ENCODE measurements around the gene SETD6. TPM values are rescaled to one million over a fixed set of nuclear protein-coding genes. Genes with fewer than 3 reads are reported as not detected.

The SETD6 gene
- total and polyA plus RNA-seq, 2 of the 13 experiments (the other 11 are each of a cell fraction or from before 2014, with no cell fraction given): 24.0 to 25.7 TPM

DNA sequence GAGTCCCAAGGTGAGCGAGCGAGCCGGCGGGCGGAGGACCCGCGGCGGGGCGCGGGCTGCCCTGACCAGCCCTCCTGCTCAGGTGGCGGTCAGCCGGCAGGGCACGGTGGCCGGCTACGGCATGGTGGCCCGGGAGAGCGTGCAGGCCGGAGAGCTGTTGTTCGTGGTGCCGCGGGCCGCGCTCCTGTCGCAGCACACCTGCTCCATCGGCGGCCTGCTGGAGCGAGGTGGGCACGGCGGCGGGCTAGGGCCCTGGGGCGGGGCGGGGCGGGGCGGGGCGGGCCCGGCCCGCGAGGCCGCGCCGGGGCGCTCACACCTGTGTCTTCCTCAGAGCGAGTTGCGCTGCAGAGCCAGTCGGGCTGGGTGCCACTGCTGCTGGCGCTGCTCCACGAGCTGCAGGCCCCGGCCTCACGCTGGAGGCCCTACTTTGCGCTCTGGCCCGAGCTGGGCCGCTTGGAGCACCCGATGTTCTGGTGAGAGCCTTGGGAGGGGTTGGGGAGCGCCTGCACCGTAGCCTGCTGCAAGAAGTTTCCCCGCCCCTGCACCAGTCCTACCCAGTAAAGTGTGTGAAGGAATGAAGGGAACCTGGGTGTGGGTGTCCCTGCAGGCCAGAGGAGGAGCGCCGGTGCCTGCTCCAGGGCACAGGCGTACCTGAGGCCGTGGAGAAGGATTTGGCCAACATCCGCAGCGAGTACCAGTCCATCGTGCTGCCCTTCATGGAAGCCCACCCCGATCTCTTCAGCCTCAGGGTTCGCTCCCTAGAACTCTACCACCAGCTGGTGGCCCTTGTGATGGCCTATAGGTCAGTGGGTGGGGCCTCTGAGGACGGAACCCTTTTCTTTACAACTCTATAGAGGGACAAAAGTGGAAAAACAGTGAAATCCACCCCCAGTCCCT is 802 bp downstream of the SETD6 start (continued):
- TF ChIP-seq, protein P1, sequence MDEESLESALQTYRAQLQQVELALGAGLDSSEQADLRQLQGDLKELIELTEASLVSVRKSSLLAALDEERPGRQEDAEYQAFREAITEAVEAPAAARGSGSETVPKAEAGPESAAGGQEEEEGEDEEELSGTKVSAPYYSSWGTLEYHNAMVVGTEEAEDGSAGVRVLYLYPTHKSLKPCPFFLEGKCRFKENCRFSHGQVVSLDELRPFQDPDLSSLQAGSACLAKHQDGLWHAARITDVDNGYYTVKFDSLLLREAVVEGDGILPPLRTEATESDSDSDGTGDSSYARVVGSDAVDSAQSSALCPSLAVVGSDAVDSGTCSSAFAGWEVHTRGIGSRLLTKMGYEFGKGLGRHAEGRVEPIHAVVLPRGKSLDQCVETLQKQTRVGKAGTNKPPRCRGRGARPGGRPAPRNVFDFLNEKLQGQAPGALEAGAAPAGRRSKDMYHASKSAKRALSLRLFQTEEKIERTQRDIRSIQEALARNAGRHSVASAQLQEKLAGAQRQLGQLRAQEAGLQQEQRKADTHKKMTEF (CRISPR knock-in tag; IDR thresholded peaks at IDR 0.05): no peak
- TF ChIP-seq ZNF550 (CRISPR knock-in tag; IDR thresholded peaks at IDR 0.05; ENCODE audit: borderline replicate concordance) (no peak), KDM4B (CRISPR knock-in tag; IDR thresholded peaks at IDR 0.05) (no peak), KAT8 (CRISPR knock-in tag; IDR thresholded peaks at IDR 0.05) (no peak), ZNF773 (CRISPR knock-in tag; IDR thresholded peaks at IDR 0.05; ENCODE audit: borderline replicate concordance) (no peak; the same call in 1 of the 2 replicates), EED (CRISPR knock-in tag; IDR thresholded peaks at IDR 0.05) (no peak), PHF5A (CRISPR knock-in tag; IDR thresholded peaks at IDR 0.05; ENCODE audit: low read depth, unreplicated experiment) (no peak)
- TF ChIP-seq, protein P2, sequence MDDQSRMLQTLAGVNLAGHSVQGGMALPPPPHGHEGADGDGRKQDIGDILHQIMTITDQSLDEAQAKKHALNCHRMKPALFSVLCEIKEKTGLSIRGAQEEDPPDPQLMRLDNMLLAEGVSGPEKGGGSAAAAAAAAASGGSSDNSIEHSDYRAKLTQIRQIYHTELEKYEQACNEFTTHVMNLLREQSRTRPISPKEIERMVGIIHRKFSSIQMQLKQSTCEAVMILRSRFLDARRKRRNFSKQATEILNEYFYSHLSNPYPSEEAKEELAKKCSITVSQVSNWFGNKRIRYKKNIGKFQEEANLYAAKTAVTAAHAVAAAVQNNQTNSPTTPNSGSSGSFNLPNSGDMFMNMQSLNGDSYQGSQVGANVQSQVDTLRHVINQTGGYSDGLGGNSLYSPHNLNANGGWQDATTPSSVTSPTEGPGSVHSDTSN (CRISPR knock-in tag; IDR thresholded peaks at IDR 0.05; ENCODE audit: borderline replicate concordance): no peak; the same call in 1 of the 2 replicates
- TF ChIP-seq, protein P3, sequence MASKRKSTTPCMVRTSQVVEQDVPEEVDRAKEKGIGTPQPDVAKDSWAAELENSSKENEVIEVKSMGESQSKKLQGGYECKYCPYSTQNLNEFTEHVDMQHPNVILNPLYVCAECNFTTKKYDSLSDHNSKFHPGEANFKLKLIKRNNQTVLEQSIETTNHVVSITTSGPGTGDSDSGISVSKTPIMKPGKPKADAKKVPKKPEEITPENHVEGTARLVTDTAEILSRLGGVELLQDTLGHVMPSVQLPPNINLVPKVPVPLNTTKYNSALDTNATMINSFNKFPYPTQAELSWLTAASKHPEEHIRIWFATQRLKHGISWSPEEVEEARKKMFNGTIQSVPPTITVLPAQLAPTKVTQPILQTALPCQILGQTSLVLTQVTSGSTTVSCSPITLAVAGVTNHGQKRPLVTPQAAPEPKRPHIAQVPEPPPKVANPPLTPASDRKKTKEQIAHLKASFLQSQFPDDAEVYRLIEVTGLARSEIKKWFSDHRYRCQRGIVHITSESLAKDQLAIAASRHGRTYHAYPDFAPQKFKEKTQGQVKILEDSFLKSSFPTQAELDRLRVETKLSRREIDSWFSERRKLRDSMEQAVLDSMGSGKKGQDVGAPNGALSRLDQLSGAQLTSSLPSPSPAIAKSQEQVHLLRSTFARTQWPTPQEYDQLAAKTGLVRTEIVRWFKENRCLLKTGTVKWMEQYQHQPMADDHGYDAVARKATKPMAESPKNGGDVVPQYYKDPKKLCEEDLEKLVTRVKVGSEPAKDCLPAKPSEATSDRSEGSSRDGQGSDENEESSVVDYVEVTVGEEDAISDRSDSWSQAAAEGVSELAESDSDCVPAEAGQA (IDR thresholded peaks at IDR 0.05; ENCODE audit: low read depth): no peak
- TF ChIP-seq, protein P3 (CRISPR knock-in tag; IDR thresholded peaks at IDR 0.05; ENCODE audit: borderline replicate concordance): no peak
- TF ChIP-seq, protein P4, sequence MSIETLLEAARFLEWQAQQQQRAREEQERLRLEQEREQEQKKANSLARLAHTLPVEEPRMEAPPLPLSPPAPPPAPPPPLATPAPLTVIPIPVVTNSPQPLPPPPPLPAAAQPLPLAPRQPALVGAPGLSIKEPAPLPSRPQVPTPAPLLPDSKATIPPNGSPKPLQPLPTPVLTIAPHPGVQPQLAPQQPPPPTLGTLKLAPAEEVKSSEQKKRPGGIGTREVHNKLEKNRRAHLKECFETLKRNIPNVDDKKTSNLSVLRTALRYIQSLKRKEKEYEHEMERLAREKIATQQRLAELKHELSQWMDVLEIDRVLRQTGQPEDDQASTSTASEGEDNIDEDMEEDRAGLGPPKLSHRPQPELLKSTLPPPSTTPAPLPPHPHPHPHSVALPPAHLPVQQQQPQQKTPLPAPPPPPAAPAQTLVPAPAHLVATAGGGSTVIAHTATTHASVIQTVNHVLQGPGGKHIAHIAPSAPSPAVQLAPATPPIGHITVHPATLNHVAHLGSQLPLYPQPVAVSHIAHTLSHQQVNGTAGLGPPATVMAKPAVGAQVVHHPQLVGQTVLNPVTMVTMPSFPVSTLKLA (IDR thresholded peaks at IDR 0.05): no peak
- TF ChIP-seq, protein P5, sequence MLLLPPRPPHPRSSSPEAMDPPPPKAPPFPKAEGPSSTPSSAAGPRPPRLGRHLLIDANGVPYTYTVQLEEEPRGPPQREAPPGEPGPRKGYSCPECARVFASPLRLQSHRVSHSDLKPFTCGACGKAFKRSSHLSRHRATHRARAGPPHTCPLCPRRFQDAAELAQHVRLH (CRISPR knock-in tag; IDR thresholded peaks at IDR 0.05; ENCODE audit: borderline replicate concordance, low read depth): no peak
- TF ChIP-seq, protein P6, sequence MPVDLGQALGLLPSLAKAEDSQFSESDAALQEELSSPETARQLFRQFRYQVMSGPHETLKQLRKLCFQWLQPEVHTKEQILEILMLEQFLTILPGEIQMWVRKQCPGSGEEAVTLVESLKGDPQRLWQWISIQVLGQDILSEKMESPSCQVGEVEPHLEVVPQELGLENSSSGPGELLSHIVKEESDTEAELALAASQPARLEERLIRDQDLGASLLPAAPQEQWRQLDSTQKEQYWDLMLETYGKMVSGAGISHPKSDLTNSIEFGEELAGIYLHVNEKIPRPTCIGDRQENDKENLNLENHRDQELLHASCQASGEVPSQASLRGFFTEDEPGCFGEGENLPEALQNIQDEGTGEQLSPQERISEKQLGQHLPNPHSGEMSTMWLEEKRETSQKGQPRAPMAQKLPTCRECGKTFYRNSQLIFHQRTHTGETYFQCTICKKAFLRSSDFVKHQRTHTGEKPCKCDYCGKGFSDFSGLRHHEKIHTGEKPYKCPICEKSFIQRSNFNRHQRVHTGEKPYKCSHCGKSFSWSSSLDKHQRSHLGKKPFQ (CRISPR knock-in tag; IDR thresholded peaks at IDR 0.05; ENCODE audit: insufficient replicate concordance): peak; percentile 89
- TF ChIP-seq, protein P7, sequence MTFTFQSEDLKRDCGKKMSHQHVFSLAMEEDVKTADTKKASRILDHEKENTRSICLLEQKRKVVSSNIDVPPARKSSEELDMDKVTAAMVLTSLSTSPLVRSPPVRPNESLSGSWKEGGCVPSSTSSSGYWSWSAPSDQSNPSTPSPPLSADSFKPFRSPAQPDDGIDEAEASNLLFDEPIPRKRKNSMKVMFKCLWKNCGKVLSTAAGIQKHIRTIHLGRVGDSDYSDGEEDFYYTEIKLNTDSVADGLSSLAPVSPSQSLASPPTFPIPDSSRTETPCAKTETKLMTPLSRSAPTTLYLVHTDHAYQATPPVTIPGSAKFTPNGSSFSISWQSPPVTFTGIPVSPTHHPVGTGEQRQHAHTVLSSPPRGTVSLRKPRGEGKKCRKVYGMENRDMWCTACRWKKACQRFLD (CRISPR knock-in tag; IDR thresholded peaks at IDR 0.05; ENCODE audit: borderline replicate concordance): no peak; the same call in 1 of the 2 replicates

All from HepG2 (cell line).